GM21737 (cell line): ENCODE data around the gene MAP7.

Source experiments
- ATAC-seq: cut with Tn5 transposase; IDR thresholded peaks from one replicate; pipeline ENCODE4 v1.9.1; 2021; ENCODE audit warnings: mild to moderate bottlenecking, moderate library complexity; ENCODE audit not compliant: unreplicated experiment

Gene MAP7

DNA sequence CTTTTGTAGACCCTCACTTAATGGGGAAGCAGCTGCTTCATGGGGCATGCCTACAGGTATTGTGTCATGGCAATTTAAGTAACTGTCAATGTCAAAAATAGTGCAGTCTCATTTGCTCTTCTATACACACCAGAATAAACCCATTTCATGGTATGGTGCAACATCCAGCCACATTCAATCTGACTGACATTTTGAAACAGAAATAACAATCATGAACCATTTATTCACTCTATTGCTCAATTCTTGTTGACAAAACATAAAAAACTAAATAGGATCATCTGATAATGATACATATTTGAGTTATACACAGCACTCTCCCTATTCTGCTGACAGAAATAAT lies 122.9 kb downstream of the MAP7 start:
- no peak for ATAC-seq

DNA sequence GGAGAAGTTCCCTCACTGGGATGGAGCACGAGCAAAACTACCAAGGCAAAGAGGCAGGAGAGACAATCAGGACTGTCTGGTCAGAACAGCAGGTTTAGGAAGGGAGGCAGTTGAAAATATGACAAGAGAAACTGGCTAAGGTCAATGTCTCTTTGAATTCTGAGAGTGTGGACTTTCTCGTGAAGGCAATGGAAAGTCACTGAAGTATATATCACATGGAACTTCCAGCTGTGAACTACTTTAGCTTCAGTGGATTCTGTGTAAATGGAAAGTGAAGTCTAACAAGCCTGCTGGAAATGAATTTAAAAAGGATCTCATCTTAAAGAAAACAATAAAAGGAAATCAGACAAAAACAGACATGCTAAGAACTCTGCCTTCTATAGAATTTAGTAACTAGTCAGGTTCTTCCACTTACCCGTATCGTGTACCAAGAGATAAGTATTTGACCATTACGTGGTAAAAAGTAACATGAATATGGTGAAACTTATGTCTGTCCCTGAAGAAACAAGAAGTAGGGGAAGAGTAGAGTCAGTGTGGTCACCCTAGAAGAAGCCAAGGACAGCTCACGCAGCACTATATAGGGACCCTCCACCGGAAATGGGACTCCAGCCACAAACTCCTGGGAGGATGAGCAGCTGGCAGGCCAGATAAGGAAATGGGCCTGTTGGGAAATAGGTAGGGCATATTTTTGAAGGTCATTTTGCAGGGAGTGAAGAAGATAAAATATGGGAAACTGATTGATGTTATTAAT lies 123.4 kb downstream of the MAP7 start:
- no peak for ATAC-seq

DNA sequence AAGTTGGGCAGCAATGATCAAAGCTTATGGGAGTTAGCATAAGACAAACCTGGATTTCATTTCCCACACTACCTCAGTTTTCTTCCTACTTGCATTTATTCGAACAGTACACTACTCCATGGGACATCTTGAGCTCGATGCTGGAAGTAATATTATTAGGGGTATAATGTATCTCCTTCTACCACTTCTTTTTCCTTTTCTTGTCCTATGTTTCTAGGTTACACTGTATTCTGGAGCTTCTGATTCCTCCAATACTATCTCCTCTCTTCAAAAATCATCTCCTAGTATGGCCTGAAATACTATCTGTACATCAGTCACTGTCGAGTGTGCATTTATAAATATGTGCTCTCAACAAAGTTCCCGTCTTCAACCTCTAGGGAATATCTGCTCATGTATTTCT lies 124.4 kb downstream of the MAP7 start:
- no peak for ATAC-seq

DNA sequence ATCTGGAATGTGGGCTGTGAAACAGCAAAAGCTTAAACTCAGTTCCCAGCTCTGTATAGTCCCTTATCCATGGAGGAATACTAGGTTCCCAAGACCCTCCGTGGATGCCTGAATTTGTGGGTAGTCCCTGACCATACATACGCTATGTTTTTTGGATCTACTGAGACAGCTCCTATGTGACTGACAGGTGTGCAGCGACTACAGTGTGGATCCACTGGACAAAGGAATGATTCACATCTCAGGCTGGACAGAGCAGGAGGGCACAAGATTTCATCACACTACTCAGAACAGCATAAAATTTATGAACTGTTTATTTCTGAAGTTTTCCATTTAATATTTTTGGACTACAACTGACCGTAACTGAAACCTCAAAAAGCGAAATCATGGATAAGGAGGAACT lies 125.3 kb downstream of the MAP7 start:
- no peak for ATAC-seq

DNA sequence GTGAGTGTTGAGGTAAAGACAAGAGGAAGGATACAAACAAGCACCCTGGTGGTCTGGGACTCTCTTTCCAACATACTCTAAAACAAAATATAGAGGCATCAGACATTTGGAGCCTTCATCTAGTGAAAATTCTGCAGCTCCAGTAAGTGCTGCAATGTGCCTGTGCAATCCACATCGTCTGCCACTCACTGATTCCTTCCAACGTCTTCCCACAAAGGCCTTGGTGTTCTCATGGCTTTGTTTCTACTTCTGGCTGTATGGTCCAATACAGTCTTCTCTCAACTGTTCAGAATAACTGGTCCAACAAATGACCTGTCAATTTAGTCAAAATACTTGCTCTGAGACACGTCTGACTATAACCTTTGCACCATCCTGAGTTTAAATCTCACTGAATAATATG lies 125.8 kb downstream of the MAP7 start:
- no peak for ATAC-seq

DNA sequence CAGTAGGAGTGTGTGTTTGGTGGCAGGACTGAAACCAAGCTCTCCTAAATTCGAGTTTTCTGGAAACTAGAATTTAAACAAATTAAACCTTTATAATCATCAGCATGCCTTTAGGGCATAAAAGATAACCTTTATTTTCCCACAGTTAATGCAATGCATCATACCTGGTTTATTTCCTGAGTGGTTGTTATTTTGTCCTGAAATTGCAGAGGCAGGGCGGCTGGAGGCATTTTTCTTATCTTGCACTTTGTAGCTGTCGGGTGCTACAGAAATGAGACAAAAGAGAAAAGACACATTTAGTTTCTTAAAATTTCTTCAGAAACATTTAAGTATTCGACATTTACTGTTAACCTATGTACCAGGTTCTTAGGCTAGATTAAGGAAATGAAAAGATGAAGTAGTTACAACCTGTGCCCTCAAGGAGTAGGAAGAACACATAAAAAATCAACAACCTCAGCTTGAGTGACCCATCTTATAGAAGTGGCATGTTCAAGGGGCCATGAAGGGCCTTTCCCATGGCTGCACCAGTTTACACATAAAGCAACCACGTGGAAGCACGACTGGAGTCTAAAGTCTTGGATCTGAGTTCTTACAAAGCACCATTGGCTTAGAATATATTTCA lies 128.6 kb downstream of the MAP7 start:
- no peak for ATAC-seq

DNA sequence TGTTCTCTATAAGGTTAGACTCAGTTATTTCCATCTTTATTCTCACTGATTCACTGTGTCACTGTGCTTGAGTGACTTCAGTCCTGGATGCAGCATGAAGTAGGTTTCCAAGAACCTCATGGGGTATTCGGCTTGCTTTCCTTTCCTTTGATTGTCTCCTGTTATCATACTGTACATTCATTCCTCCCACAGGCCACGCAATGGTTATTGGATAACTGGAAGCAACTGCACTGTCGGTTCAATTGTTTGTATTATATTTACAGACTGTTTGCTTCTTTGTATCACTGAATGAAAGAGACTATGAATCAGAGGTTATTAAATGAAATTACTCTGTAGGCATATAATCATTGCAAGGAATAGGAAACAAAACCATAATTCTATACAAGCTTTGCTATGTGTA lies 129.4 kb downstream of the MAP7 start:
- no peak for ATAC-seq

DNA sequence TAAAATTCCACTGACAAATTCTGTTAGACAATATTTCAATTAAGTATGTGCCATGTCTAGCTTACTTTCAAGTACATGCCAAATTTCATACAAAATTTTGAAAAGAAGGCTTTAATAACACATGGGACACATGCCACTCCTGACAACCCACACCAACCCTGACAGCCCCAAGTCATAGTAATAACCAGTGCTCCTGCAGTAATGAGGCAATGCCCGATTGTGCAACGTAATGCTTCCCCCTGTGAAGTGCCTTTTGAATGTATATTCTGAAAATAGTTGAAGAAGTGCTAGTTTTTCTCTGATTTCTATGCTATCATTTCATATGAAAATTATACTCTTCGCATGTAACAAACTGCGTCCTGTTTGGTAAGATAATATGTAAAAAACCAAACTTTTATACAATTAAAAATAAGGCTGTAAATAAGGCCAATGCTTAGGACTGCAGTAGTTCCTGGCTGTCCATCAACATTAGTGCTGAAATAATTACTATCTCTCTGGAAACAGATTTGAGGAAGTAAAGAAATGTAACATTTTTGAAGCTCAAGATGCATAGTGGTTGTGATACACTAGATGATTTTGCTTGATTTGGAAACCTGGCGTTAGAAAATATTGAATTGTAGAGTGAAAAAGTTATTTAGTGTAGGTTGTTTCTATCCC lies 134.7 kb downstream of the MAP7 start:
- no peak for ATAC-seq

DNA sequence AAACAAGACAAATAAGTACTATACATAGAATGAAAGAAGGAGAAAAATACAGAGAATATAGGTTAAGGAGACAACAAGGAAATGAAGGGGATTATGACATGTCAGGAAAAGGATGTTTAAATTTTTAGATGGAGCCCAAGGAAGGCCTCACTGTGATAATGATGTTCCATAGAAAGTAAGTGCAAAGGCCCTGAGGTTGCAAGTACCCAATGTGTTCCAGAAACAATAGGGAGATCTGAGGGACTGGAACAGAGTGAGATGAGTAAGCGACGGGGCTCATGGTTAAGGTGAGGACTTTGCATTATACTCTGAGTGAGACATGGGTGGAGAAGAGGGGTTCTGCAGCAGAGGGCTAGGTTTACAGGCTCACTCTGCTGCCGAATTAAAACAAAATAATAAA lies 137.8 kb downstream of the MAP7 start:
- ATAC-seq: no peak

DNA sequence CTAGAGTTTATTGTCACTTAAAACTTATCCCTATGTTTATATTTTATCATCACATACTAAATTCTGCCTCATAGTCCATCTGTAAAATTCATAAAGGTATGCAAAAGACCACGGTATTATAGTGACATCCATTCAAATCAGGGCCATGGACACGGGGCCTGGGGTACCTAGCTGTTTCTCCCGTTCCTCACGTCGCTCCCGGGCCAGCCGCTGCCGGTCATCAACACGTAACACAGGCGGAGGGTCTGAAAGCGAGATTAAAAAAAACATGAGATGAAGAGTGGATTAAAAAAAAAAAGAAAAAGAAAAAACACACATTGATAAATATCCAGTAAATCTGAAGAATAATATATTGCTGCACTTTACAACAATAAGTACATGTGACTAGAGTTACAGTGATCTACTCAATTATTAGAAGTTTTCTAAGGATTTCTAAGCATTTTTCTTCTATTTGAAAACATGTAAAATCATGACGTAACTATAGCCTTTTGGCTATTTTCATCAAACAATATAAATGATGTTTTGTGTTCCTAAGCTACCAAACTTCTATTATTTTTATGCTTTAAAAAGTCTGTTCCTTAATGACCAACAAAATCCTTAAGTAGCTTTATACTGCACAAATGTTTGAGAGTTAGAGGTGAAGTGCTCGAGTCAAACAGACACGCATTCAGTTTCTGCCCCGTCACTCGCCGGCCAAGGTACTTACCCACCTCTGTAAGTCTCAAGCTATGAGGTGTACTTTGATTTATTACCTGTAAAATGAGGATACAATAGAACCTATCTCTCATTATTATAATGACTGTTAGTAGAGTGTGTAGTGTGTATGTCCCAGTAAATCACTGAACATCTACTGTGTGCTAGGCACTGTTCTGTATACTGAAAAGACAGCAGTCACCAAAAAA lies 138.5 kb downstream of the MAP7 start:
- ATAC-seq: no peak

DNA sequence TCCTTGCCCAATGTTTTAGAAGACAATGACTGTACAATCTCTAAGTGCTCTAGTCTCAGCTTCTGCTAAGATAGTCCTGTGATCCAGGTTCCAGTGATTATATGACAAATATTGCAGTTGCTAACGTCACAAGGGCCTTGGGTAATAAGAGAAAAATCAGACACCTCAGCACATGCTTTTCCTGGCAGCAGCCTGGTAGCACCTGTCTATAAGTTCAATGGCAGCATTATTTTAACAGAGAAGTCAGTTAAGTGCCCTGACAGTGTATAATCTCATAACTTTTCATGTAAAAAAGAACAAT lies 139.2 kb downstream of the MAP7 start:
- no peak for ATAC-seq

DNA sequence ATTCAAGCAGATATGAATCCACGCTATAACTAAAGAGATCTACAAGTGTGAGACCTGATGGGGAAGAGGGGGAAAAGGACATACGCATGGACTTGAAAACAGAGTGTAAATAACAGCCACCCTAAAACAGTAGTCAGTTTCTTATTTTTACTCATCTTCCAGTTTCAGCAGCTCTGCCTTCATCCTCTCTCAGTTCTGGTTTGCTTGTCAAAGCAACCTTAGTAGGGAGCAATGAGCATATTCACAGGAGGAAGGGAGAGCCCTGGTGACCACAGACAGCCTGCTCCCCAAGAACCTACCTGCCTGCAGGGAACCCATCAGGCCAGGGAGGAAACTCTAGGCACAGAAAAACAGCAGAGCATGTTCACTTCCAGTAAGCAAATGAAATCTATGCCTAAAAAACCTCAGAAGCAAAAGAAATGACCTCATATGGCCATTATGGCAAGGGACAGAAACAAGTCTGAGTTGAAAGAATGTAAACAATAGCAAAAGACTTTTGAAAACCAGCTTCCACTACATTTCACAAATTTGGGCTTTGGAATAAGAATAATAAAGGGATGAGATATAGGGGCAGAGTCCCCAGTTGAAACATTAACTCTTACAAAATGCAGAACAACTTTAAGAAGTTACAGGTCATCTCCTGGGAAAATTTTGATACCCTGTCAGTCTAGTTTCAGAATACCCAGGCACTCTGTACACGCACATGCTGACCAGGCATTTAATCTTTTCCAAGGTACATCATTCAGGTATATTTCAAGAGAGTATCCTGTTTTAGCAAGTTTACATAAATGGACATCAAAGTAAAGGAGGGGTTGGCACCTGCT lies 139.8 kb downstream of the MAP7 start:
- peak; percentile 71 for ATAC-seq

DNA sequence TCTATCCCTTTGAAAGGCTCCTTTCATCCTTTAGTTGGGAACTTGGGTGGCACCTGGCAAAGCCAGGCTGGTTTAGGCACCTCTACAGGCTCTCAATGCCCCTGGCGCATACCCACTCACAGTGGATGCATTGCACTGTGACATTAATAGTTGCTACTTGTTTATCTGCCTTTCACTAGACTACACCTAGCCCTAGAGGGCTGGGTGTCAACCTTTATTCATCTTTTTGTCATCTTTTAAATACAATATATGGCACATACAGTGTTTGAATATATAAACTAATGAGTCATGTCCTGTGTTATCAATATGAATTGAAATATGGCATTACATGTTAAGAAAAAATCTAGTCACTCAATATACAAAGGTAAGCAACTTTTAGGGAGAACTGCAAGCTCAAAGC lies 140.6 kb downstream of the MAP7 start:
- ATAC-seq: no peak

DNA sequence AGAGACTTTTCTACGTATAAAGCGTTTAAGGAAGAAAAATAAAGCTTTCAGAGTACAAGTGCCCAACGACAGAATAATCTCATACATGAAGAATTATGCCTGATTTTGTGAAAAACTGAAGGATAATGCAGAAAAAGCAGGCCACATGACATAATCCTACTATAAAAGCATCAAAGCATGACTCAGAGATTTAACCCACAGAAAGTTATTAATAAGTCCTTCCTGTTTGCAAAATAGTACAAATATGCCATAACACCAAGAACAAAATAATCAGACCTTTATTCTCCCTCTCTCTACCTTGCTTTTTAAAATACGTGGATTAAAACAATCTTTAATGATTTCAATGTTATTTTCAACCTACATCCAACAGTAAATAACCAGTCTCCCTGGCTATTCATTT lies 142.0 kb downstream of the MAP7 start:
- ATAC-seq: no peak

DNA sequence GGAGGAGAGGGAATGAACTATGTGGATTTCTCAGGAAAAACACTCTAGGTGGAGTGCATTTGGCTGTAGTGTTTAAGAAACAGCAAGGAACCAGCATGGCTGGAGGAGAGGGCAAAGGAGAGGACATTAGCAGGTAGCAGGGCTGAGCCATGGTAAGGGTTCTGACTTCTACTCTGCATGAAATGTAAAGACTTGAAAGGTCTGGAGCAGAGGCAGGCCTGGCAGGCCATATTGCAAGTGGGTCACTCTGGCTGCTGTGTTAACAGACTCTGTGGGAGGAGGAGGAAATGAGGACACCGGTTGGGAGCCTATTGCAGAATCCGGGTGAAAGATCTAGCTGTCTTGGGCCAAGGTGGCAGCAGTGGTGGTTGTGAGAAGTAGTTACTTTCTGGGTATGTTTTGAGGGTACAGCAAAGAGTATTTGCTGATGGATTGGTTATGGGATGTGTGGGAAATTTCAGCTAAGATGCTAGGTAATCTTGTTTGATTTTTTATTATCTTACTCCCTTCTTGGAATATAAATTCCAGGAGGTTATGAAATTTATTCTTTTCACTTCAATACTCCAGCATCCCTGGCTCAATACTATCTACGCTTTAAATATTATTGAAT lies 144.7 kb downstream of the MAP7 start:
- ATAC-seq: no peak

DNA sequence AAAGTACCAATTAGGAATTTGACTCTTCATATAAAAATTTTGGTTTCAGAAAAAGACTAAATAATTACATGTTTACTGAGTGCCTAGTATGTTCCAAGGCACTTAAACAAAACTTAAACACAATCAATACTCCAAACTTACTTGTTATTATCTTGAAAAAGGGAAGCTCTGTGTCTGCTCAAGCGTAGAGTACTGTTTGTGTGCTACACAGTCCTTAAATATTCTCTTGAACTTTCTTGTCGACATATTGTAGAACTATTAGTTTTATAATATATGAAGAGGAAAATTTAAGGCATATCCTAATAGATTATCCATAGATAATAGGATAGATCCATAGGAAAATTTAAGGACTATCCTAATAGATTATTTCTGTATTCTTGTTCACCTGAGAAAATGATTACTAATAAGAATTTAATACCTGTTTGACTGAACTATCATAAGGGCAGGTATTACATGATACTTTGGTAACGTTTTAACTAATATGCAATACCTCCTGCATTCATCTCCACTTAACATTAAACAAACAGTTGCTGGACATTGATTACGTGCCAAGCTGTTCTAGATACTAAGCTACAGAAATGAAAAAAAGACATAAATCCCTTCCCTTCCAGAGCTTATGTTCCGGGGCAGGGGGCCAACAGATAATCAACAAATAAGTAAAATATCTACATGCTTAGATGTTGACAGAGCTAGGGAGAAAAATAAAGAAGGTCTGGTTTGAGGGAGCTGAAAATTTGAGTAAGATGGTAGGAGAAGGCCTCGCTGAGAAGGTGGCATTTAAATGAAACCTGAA lies 145.4 kb downstream of the MAP7 start:
- ATAC-seq: no peak

DNA sequence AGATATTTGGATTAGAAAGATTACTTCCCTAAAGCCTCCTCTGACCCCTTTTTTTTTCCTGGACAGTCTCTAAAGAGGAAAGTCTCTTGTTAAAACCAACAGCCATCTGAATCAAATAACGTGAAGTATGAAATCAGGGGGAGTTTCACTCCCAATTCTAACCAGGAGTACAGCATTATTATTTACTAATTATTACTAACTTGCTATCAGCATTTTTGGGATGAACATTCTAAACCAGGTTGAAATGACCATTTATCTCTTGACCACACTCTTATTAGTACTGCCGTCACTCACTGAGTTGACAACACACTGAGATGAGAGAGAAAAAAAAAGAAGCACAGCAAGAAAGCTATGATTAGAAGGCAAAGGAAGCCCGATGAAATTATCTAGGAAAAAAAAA lies 146.2 kb downstream of the MAP7 start:
- ATAC-seq: no peak

DNA sequence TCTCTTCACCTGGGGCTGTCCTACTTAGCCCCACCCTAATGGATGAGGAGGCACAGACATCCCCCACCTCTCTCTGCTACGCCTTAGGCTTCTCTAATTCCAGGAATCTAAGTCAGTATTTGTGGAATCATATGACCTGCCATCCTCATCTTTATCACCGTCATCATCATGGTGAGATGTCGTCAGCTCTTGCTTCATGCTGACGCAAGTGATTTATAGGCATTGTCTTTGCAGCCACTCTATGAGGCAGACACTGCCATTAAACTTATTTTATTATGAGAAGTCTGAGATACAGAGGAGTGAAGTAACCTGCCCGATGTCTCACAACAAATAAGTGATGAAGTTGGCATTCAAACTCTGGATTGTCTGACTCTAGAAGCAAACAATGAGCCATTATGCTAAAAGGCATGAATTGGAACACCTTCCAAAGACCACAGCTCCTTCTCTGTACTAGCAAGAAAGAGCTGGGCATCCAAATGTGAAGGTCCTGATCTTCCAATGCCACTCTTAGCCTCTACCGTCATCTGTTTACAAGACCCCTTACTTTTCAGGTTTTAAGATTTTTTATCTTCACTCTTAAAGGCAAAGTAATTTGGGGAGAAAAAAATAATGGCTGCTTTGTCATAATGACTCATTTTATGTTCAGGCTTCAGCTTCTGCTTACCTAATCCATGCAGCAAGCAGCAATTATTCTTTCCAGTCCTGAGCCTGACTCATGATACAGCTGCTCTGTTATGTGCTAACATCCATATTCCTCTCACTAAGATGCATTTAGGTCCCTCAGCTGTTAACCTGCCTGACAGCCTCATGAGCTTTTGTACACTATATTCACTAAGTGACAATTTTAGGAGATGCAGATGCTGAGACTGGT lies 146.9 kb downstream of the MAP7 start:
- no peak for ATAC-seq

DNA sequence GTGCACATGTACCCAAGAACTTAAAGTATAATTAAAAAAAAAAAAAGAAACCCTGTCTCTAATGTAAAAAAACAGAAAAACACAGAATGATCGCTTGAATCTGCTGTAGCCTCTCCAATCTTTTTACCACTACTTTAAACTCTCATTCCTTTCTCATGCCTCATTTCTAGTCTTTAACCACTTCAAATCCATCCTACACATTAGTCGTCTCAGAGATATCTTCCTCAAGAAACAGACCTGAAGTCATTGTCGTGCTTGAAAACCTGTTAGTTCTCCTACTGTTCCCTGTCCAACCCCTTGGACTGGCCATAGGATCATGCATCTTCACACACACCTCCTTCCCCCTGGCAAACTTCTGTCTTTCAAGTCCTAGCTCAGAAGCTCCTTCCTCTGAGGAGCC lies 148.5 kb downstream of the MAP7 start:
- no peak for ATAC-seq
